DMS 273 treated with DMSO at 0.1 percent for 48 hours (cell line): Measurements from ENCODE around the gene NXPH2.

Experiments
- DNase-seq: peaks from one replicate; lab custom pipeline; 2025; lab: John Stamatoyannopoulos, UW

The NXPH2 gene

GRCh38 chr2:138779781-138780445, at the start of gene NXPH2:
NXPH2 (minus strand) TSS chr2:138780390; CDS start chr2:138780241, 149 bp downstream.
- no peak for DNase-seq

DNA sequence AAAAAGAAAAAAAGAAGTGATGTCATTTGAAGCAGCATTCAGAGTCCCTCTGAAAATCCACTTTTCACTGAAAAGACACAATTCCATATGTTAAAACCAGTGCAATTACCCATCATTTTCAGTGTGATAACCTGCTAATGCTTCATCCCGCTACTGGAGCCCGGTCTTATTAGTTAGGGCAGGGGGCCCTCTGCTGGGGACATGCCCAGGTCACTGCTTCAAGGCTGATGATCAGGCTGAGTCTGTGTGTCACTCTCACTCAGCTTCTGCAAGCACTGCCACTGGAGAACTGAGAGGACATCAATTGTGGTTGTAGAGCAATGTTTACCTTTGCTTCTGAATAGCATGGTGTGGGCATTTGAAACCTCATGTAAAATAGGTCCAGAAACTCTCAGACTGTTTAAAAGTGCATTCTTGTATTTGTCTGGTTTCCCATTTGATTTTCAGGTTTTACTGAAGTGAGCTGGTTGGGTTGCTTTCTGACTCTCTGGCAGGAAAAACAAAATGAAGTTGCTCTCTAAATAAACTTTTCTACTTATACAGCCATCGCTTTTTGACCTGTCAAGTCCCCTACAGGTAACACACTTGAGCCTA, 49.2 kb upstream of the NXPH2 start:
- peak; percentile 8 for DNase-seq

DNA sequence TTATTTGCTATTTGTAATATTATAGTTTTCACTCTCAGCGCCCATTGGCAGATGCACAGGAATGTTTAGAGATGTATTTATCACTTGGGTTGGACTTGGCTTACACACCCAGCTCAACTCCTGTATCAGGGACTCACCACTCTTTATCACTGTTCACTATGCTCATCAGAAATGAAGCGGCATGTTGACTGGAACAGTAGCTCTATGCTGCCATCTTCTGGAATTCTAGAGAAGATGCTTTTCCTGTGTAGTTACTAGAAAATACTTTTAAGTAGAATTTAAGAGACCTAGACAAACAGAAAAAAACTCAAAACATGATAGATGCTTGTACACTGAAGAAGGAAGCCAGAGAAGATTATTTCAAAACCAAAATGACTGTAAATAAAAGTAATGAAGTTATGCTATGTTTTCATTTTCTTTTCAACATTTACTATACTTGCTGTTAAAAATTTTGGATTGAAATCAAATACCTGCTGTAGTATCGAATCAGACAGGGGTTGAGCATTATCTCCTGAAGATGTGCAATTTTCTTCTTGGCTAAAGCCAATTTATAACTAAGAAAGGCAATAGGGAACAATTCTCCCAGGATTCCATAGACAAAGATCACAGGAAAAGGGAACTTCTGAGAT, 47.4 kb upstream of the NXPH2 start:
- DNase-seq: peak; percentile 53

- no peak for DNase-seq
These were observed 43.5 kb upstream of the NXPH2 start for GRCh38 chr2:138823666-138824065.

DNA sequence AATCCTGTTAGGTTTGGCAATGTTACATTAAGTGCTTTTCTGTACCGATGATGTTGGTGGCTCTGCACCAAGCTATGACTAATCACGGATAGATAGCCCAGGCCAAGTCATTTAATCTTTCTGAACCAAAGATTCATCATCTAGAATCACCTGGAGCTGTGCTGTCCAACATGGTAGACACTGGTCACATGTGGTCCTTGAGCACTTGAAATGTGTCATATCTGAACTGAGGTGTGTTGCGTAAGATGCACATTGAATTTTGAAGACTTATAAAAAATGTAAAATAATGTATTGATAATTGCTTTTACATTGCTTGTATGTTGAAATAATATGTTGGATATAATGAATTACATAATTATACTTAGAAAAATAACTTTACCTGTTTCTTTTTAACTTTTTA, 39.8 kb upstream of the NXPH2 start:
- no peak for DNase-seq

GRCh38 chr2:138818556-138818955, 38.4 kb upstream of the NXPH2 start:
- peak; percentile 57 for DNase-seq

DNA sequence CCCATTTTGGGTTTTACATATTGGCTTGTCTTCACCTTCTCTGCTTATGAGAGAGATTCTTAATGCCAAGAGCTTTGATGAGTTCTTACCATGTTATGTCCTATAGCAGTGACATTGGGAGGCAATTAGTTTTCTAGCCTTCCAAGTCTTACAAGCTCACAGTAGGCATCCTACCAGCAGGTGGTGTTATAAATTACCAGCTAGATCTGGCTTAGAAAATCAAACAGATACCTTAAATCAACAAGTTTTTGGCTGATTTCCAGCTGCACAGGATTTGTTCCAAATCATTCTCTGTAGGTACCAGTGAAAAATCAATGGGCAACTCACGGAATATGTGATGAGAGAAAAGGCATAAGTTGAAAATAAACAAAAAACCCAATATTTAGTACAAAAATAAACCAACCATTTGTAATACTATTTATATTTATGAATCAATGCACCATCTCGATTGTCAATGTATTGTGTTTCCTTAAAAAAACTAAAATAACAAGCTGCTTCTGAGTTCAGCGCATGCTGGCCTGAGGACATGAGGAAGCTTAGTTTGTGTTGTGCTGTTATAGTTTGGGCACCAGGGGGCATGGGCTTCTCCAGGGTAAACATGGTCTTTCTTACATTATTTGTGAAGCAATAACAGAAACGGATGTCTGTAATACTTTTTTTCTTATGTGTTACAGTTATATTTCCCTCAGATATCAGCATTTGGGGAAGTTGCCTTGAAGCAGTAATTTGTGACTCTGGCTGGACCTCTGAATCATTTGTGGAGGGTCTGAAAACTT, 34.1 kb upstream of the NXPH2 start:
- no peak for DNase-seq

DNA sequence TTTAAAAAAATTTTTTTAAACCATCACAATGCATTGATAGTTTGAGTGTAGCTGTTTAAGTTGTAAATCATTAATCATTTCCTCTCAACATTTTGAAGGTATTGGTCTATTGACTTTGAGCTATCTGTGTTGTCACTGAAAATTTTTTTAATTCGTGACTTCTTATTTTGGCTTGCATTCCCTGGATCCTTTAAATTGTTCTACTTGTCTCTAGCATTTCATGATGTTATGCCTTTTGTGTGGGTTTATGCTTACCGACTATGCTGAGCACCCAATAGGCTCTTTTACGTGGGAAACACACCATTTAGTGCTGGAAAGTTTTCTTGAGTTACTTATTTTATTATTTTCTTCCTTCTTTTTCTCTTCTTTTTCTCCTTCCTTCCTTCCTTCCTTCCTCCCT, 31.2 kb upstream of the NXPH2 start:
- no peak for DNase-seq

DNA sequence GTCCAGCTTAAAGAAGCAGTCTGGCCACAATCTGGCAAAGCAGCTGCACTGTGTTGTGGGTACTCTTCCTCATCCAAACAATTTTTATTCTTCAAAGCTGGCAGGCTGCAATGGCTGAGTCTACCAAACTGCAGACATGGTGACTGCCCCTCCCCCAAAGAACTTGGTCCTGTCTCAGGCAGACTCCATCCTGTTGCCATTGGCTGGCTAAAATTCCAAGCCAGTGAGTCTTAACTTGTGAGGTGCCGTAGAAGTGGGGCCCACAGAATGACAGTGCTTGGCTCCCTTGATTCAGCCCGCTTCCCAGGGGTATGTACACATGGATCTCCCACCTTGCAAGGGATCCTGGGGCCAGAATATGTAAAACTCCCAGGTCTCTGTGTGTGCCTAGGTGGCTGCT, 14.5 kb upstream of the NXPH2 start:
- DNase-seq: no peak

DNA sequence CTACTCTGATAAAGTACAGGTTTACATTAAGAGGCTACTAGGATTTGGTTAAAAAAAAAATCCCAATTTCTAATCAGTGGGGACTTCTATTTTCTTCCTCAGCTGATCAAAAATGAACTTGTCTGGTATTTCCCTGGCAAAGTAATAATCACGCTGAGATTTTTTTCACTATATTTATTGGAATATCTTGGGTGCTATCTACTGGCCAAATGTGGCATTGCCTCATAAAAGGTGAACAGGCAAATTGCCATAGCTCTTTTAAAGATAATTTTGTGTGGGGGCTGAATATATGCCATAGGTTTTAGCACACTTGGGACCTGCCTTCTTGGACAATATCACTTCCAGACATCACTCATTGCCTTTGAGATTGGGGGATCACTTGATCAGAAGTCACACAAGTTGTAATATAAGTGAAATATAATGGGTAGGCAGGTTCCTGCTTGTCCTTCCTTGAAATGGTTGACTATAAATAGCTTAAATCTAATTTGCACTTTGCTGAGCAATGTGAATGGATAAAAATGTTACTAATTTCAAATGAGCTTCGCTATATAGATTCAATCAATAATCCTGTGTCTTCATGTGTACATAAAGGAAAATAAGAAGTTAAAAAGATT, 7.0 kb upstream of the NXPH2 start:
- DNase-seq: peak; percentile 20

DNA sequence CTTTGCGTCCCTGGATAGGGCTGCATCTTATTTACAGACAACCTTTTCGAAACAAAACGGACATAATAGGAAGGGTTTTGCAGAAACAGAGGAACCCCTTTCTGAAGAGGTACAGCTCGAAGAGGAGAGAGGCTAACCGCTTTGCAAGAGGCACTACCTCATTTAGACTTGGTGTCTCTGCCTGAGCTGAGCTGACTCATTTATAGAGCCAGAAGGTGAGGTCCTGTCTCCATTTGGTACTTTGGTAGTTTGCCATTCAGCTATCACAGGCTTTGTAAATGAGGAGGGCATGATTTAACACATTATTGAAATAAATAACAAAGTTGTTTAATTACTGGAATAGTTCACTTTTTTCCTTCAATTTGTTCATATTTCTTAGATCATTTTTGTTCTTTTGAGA, 2.2 kb upstream of the NXPH2 start:
- DNase-seq: peak; percentile 12

DNA sequence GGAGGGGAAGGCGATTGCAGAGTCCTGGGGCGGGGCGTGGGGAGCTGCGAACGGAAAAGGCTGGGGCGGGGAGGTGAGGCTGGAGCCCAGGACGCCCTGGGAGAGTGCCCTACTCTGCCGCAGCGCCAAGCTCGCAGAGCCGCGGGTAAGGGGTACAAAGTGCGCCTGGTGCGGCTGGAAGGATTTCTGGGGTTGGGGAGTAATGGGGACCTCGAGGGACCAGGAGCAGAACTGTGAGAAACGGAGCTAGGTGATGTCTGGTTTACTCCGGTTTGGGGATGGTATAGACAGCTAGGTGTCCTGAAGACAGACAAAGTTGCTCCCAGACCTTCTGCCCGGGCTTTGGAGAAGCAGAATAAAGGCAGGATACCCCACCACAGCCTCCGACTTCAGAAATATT, 718 bp upstream of the NXPH2 start:
- DNase-seq: no peak

DNA sequence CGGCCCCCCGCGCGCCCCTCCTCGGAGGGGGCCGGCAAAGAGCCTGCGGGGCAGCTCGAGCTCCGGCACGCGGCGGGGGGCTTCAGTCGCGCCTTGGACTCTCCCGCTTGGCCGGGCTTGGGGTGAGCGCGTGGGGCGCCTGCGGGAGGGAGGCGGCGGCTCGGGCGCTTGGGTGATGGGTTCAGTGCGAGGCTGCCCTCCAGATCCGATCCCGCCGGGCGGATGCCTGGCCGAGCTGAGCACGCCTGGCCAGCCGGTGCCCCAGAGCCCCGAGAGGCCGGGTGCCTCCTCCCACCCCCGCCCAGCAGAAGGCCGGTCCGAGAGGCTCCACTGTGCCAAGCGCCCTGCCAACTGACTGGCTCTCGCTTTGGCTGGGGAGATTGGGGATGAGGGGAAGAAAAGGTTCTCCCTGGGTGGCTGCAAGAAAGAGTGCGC, 273 bp upstream of the NXPH2 start:
- DNase-seq: no peak

DNA sequence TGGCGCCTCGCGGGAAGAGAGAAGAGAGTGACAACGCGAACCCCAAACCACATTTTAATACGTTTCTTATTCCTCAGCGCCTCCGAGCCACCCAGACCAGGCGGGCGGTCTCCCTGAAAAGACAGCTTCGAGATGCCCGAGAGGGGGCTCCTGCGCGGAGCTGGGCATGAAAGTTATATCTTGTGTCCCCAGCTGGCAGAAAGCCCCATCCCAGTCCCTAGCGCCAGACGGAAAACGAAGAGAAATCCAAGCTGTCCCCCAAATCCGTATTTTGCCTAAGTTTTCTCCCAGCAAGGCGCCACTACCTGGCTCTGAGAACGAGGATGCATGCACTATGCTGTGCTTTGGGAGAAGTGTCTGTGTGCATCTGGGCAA, 797 bp downstream of the NXPH2 start:
- DNase-seq: no peak

DNA sequence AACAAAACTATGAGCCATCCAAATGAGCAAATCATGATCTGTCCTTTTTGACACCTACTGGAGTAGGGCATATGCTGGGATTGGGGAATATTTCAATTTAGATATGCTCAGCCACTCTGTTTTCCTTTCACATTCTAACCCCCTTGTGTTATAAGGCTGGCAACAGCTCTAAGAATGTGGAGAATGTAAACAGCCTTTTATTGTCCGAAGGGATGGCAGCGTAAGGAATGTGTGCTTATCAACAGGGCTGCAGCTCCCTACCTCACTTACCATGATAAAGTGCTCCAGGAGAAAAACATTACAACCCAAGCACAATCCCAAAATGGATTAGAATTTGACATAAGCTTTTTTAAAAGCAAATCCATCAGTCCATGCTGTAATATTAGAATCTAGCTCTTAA, 2.2 kb downstream of the NXPH2 start:
- DNase-seq: no peak

DNA sequence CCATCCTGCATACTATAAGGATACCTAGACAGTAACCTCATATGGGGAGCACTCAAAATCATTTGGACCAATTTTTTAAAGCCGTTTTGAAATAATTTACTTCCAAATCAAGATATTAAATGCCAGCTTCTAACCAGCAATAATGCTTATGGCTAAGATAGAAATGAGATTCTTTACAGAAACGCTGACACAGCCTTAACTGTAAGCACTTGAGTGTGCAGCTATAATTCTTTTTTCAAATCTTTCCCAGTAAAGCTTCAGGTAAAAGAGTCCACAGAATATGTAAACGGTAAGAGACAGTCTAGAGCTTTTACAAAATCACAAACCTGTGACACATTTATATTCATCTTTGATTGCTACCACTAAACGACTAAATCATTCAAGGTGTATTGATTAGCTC, 4.5 kb downstream of the NXPH2 start:
- no peak for DNase-seq

DNA sequence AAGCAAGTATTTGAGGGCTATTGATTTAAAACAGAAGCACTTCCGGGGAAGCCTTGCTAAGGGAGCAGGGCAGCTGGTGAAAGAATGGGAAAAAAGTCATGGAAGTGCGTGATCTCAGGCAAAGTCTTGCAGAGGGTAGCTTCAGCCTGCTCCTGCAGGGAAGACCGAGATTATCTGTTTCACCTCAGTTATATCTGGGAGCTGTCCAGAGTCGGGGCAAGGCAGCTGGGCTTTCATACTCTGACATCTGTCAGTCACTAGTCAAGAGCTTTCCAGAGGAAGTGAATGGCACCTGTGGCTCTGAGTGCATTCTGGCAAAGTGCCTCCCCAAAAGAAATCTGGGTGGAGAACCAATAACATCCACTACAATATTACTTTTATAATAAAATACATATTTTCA, 8.7 kb downstream of the NXPH2 start:
- no peak for DNase-seq

GRCh38 chr2:138767101-138767500, 13.1 kb downstream of the NXPH2 start:
- DNase-seq: no peak

- no peak for DNase-seq
These were observed 13.7 kb downstream of the NXPH2 start for GRCh38 chr2:138766464-138766863.

DNA sequence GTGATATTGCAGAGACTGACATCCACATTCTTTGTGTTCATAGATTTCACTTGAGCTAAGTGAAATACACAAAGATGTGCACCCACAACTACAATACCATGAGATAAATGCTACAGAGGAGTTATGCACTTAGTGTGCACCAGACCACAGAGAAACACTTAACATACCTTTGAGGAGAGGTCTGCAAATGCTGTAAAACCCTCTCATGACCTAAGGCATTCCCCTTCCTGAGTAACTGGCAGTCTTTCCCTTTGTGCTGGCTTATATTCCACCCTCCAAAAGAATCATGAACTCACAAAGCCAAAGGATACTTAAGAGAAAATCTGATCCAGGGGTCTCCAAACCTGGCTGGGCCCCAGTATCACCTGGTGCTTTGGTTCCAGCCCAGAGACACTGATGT, 16.2 kb downstream of the NXPH2 start:
- DNase-seq: no peak

DNA sequence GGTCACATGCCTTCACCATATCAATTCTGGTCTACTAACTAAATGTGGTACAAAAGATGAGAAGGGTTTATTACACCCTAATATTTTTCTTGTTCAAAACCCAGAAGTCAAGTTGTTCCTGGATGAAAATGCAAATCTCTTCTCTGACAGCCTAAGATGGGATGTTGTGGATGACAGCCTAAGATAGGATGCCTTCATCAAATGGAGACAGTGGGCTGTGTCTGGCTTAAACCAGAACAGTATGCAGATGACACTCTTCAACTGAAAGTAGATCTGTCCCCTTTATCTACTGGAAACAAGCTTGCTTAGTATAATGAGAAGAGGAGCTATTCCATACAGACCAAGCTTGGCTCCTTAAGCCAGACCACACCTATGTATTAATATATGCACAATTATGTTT, 17.7 kb downstream of the NXPH2 start:
- DNase-seq: no peak

GRCh38 chr2:138760676-138761075, 19.5 kb downstream of the NXPH2 start:
- DNase-seq: no peak
